B cell (primary cell): ENCODE results near the gene M1AP. TPM values are rescaled to one million over a fixed set of nuclear protein-coding genes. Genes with fewer than 3 reads are reported as not detected.

Experiments used
- ATAC-seq: fragments of 200-7000 bp; cut with Tn5 transposase; one replicate; pipeline ENCODE4 v1.10.0; 2021; ENCODE audit warnings: low read depth, mild to moderate bottlenecking, moderate number of reproducible peaks, moderate library complexity
- CTCF ChIA-PET: fragments of 350-600 bp; sonication (Branson Sonifier 250); formaldehyde crosslinking; loops from one replicate; lab custom pipeline; 2021; ENCODE audit warnings: antibody characterized with exemption, inconsistent platforms; lab: Charles Lee
- POLR2A ChIA-PET: fragments of 350-600 bp; sonication (Branson Sonifier 250); formaldehyde crosslinking; loops from one replicate; lab custom pipeline; 2021; ENCODE audit warnings: antibody characterized with exemption; lab: Charles Lee
- DNase-seq: peaks from one replicate; pipeline ENCODE4 v3.0.0; 2013
- H2AFZ ChIP-seq: 2 replicates; pipeline ENCODE4 v1.6.1; 2012; ENCODE audit warnings: mild to moderate bottlenecking, low read depth, low read length; ENCODE audit not compliant: insufficient read depth, poor library complexity, severe bottlenecking
- H3K27ac ChIP-seq, 2 donors: 1 replicate in 1 of 2; 2 replicates in 1 of 2; pipeline ENCODE4 v1.5.1; 2012 to 2013; ENCODE audit warnings: low read length in 2 of 2, mild to moderate bottlenecking in 2 of 2, moderate library complexity in 1 of 2
- H3K27me3 ChIP-seq, 4 experiments: fragments of 200-600 bp in 1 of 4; sonication (generic) in 1 of 4; replicated peaks in 1 of 4; 1 replicate in 2 of 4; 2 replicates in 2 of 4; pipeline versions ENCODE4 v1.6.1 to v1.7.0; 2013 to 2016; ENCODE audit warnings: low read length in 3 of 4, mild to moderate bottlenecking in 2 of 4, mixed read lengths in 1 of 4, moderate library complexity in 1 of 4; ENCODE audit not compliant: insufficient read depth in 4 of 4, control insufficient read depth in 3 of 4; ENCODE audit errors: control extremely low read depth in 1 of 4
- H3K36me3 ChIP-seq, 2 experiments: replicated peaks in 1 of 2; 1 replicate in 1 of 2; 2 replicates in 1 of 2; pipeline versions ENCODE4 v1.6.1 to v1.7.1; 2013; ENCODE audit warnings: low read length in 1 of 2; ENCODE audit not compliant: insufficient read depth in 2 of 2, control insufficient read depth in 1 of 2; ENCODE audit errors: control extremely low read depth in 1 of 2, extremely low read depth in 1 of 2
- H3K4me1 ChIP-seq, 2 donors: fragments of 200-600 bp in 1 of 2; sonication (generic) in 1 of 2; 1 replicate in 1 of 2; 2 replicates in 1 of 2; pipeline versions ENCODE4 v1.5.1 to v1.6.1; 2013 to 2017; ENCODE audit warnings: low read length in 2 of 2; ENCODE audit not compliant: control insufficient read depth in 2 of 2, insufficient read depth in 2 of 2
- H3K4me2 ChIP-seq: replicated peaks from 2 replicates; pipeline ENCODE3; 2012; ENCODE audit warnings: mild to moderate bottlenecking, low read depth, low read length; ENCODE audit not compliant: poor library complexity, severe bottlenecking
- H3K4me3 ChIP-seq, 5 experiments: fragments of 200-600 bp in 1 of 5; sonication (generic) in 1 of 5; 1 replicate in 3 of 5; 2 replicates in 2 of 5; pipeline versions ENCODE4 v1.5.1 to v1.7.0; 2011 to 2016; ENCODE audit warnings: low read length in 4 of 5, mild to moderate bottlenecking in 4 of 5, low read depth in 2 of 5, control low read depth in 1 of 5, moderate library complexity in 1 of 5; ENCODE audit not compliant: insufficient read depth in 1 of 5; ENCODE audit errors: control extremely low read depth in 1 of 5, extremely low read depth in 1 of 5
- H3K79me2 ChIP-seq: fragments of 200-600 bp; sonication (generic); one replicate; pipeline ENCODE4 v1.6.0; 2016; ENCODE audit warnings: low read length; ENCODE audit not compliant: control insufficient read depth, insufficient read depth
- H3K9ac ChIP-seq: fragments of 200-600 bp; sonication (generic); 2 replicates; pipeline ENCODE4 v1.6.1; 2017; ENCODE audit warnings: mild to moderate bottlenecking, low read length, moderate library complexity
- H3K9me3 ChIP-seq, 3 donors: one replicate each; pipeline versions ENCODE4 v1.6.1 to v1.7.1; 2013; ENCODE audit warnings: low read length in 2 of 3; ENCODE audit not compliant: control insufficient read depth in 2 of 3, insufficient read depth in 1 of 3; ENCODE audit errors: control extremely low read depth in 1 of 3
- H4K20me1 ChIP-seq: 2 replicates; pipeline ENCODE4 v1.6.0; 2012; ENCODE audit warnings: mild to moderate bottlenecking, low read length; ENCODE audit not compliant: insufficient read depth, control insufficient read depth, poor library complexity, severe bottlenecking
- H3K27ac Mint-ChIP-seq: one replicate; pipeline ENCODE4 v1.8.0; 2021; ENCODE audit warnings: mixed read lengths
- H3K27me3 Mint-ChIP-seq: one replicate; pipeline ENCODE4 v1.8.0; 2021; ENCODE audit warnings: mixed read lengths
- H3K4me1 Mint-ChIP-seq: one replicate; pipeline ENCODE4 v1.8.0; 2021; ENCODE audit warnings: mixed read lengths
- H3K4me3 Mint-ChIP-seq: one replicate; pipeline ENCODE4 v1.8.0; 2021; ENCODE audit warnings: mixed read lengths
- H3K9me3 Mint-ChIP-seq: one replicate; pipeline ENCODE4 v1.8.0; 2022; ENCODE audit warnings: mixed read lengths; ENCODE audit not compliant: insufficient read depth
- EZH2 ChIP-seq: IDR thresholded peaks from 2 replicates; pipeline ENCODE4 v1.6.1; 2012; ENCODE audit warnings: borderline replicate concordance, low read depth, mild to moderate bottlenecking, moderate library complexity, low read length; ENCODE audit not compliant: insufficient read depth, poor library complexity, severe bottlenecking
- WGBS: methylation state at CpG from one replicate; pipeline ENCODE4 v1.1.5; 2013; ENCODE audit warnings: missing lambda C conversion rate; ENCODE audit not compliant: insufficient coverage; 5-methylcytosine and 5-hydroxymethylcytosine counted together
- intact Hi-C: fragments of 100-400 bp; cut with micrococcal nuclease; formaldehyde crosslinking; loops from one replicate; pipeline ENCODE4 v1.10.0; 2022
- polyA plus RNA-seq: library from polyadenylated mRNA; depleted of rRNA; stranded (reverse); fragments of >200 nt; gene quantifications from 2 replicates; pipeline ENCODE4 v1.2.3, GENCODE V29; 2012
- total RNA-seq, 2 donors: library from RNA; stranded (reverse); fragments of 120-200 nt in 1 of 2; gene quantifications; 1 replicate in 1 of 2; 2 replicates in 1 of 2; pipeline versions ENCODE4 v1.2.3 to v1.2.4, GENCODE V29; 2013 to 2022
- TF ChIP-seq, protein P1 (sequence below): fragments of 200-600 bp; IDR thresholded peaks from one replicate; pipeline ENCODE4 v1.8.0; 2022; ENCODE audit warnings: antibody characterized with exemption, mild to moderate bottlenecking

The M1AP gene
- total and polyA plus RNA-seq, 2 donors (not counting 1 experiment from before 2014, with no cell fraction given): 0.15 TPM; not detected in 1

DNA sequence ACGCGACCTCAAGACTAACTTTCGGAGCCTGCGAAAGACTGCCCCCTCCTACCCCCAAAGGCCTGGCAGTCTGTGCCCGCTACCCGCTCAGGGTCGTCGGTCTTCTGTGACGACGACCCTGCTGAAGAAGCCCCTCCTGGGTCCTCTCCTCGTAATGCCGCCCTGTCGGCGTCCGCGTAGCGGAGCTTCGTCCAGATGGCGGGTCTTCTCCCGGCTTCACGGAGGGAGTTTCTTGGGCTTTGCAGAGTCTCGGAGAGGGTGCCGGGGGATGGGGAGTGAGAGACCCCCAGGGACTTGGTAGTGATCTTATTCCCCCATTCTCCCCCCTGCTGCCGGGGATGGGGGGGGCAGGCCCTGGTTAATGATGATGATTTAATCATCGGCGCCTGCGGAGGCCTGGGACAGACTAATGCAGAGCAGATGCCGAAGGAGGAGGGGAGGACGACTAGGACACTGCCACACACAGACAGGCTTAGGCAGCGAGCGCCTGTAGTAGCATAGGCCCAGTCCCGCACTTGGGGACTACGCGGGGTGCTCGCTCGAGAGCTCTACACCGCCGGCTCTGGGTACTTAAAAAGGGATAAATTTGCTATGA lies 140.1 kb downstream of the M1AP start:
- Histone ChIP-seq H3K4me2 (peak overlapping the region; percentile 88), H3K9me3 (peaks cover 0 to 13% (median 0%) of the 10 kb centered on the region in 3 donors), H3K9ac (peak overlapping the region; percentile 84), H4K20me1 (no peaks in the 10 kb centered on the region), H3K27me3 (peaks cover 0 to 55% (median 15%) of the 10 kb centered on the region in 4 experiments), H2AFZ (peak overlapping the region; percentile 90), H3K4me1 (peaks cover 28 to 31% of the 10 kb centered on the region in 2 donors), H3K4me3 (peak overlapping the region; percentile 78 to 97 (median 83)), H3K36me3 (peaks cover 0 to 10% of the 10 kb centered on the region in 2 experiments), H3K79me2 (peaks cover 8% of the 10 kb centered on the region), H3K27ac (peak overlapping the region; percentile 91 to 96)
- WGBS: 20% methylated on average over 25 of the region's 38 CpGs
- Mint-ChIP-seq H3K4me1 (peaks cover 50% of the 10 kb centered on the region), H3K27me3 (peaks cover 40% of the 10 kb centered on the region), H3K27ac (peak overlapping the region; percentile 99), H3K4me3 (peak overlapping the region; percentile 96), H3K9me3 (no peaks in the 10 kb centered on the region)
- intact Hi-C loops: loop anchor here (1.0 to 5.0 kb wide), 7 partner anchors 8 to 144 kb away; partner anchors contain the start of genes AUP1, DOK1, HTRA2 and SEMA4F
- ATAC-seq: no peak
- ChIA-PET POLR2A (interaction anchor here (0.5 to 2.8 kb wide), 8 partner anchors 9 to 147 kb away, joined by 4 to 13 read pairs (median 5); partner anchors contain the start of genes AUP1, HTRA2 and WBP1), CTCF (interaction anchor here (1.7 to 8.1 kb wide), 5 partner anchors 23 to 80 kb away, joined by 4 to 111 read pairs (median 13); partner anchors contain the start of genes AUP1, CCDC142, HTRA2 and TTC31)
- TF ChIP-seq EZH2: no peak
- TF ChIP-seq, protein P1, sequence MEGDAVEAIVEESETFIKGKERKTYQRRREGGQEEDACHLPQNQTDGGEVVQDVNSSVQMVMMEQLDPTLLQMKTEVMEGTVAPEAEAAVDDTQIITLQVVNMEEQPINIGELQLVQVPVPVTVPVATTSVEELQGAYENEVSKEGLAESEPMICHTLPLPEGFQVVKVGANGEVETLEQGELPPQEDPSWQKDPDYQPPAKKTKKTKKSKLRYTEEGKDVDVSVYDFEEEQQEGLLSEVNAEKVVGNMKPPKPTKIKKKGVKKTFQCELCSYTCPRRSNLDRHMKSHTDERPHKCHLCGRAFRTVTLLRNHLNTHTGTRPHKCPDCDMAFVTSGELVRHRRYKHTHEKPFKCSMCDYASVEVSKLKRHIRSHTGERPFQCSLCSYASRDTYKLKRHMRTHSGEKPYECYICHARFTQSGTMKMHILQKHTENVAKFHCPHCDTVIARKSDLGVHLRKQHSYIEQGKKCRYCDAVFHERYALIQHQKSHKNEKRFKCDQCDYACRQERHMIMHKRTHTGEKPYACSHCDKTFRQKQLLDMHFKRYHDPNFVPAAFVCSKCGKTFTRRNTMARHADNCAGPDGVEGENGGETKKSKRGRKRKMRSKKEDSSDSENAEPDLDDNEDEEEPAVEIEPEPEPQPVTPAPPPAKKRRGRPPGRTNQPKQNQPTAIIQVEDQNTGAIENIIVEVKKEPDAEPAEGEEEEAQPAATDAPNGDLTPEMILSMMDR: no peak
- DNase-seq: no peak

Other genes starting within 250 kb of the M1AP start
- 8.6 and 9.1 TPM in 2 replicates for gene C2orf81, start 226.7 kb downstream of the M1AP start, total RNA-seq
- gene C2orf81, start 226.7 kb downstream of the M1AP start, polyA plus RNA-seq: 2.5 and 5.4 TPM in 2 replicates
- 39.0 and 42.2 TPM in 2 replicates for gene WDR54, start 226.6 kb downstream of the M1AP start, total RNA-seq
- 36.5 and 52.8 TPM in 2 replicates for gene WDR54, start 226.6 kb downstream of the M1AP start, polyA plus RNA-seq
- 10.5 and 12.2 TPM in 2 replicates for gene RTKN, start 206.4 kb downstream of the M1AP start, total RNA-seq
- gene RTKN, start 206.4 kb downstream of the M1AP start, polyA plus RNA-seq: 5.1 TPM in 2 replicates
- 77.5 and 78.6 TPM in 2 replicates for gene INO80B, start 193.2 kb downstream of the M1AP start, total RNA-seq
- gene INO80B, start 193.2 kb downstream of the M1AP start, polyA plus RNA-seq: 30.4 and 38.3 TPM in 2 replicates
- 91.5 and 98.4 TPM in 2 replicates for gene WBP1, start 189.9 kb downstream of the M1AP start, total RNA-seq
- 159 and 207 TPM in 2 replicates for gene WBP1, start 189.9 kb downstream of the M1AP start, polyA plus RNA-seq
- 87.8 and 88.2 TPM in 2 replicates for gene MOGS, start 182.9 kb downstream of the M1AP start, total RNA-seq
- 61.6 and 103 TPM in 2 replicates for gene MOGS, start 182.9 kb downstream of the M1AP start, polyA plus RNA-seq
- gene MRPL53, start 175.7 kb downstream of the M1AP start, total RNA-seq: 61.5 and 70.0 TPM in 2 replicates
- 32.9 and 59.3 TPM in 2 replicates for gene MRPL53, start 175.7 kb downstream of the M1AP start, polyA plus RNA-seq
- gene CCDC142, start 165.3 kb downstream of the M1AP start, total RNA-seq: 61.6 and 69.3 TPM in 2 replicates
- gene CCDC142, start 165.3 kb downstream of the M1AP start, polyA plus RNA-seq: 12.4 and 13.0 TPM in 2 replicates
- gene TTC31, start 165.2 kb downstream of the M1AP start, total RNA-seq: 69.4 and 72.3 TPM in 2 replicates
- 50.3 and 68.5 TPM in 2 replicates for gene TTC31, start 165.2 kb downstream of the M1AP start, polyA plus RNA-seq
- 0.97 and 2.0 TPM in 2 replicates for gene LBX2, start 148.7 kb downstream of the M1AP start, total RNA-seq
- 1.1 TPM in 1 of 2 replicates, not detected in the other for gene LBX2, start 148.7 kb downstream of the M1AP start, polyA plus RNA-seq
- 34.3 and 40.1 TPM in 2 replicates for gene PCGF1, start 140.6 kb downstream of the M1AP start, total RNA-seq
- 21.9 and 30.0 TPM in 2 replicates for gene PCGF1, start 140.6 kb downstream of the M1AP start, polyA plus RNA-seq
- 0.19 TPM in 1 of 2 replicates, not detected in the other for gene TLX2, start 133.9 kb downstream of the M1AP start, total RNA-seq
- 0.06 TPM in 1 of 2 replicates, not detected in the other for gene TLX2, start 133.9 kb downstream of the M1AP start, polyA plus RNA-seq
- gene DQX1, start 122.1 kb downstream of the M1AP start, total RNA-seq: 0.57 and 0.87 TPM in 2 replicates
- 0.46 and 1.1 TPM in 2 replicates for gene DQX1, start 122.1 kb downstream of the M1AP start, polyA plus RNA-seq
- 190 and 201 TPM in 2 replicates for gene AUP1, start 118.6 kb downstream of the M1AP start, total RNA-seq
- 525 and 574 TPM in 2 replicates for gene AUP1, start 118.6 kb downstream of the M1AP start, polyA plus RNA-seq
- gene HTRA2, start 118.4 kb downstream of the M1AP start, total RNA-seq: 52.2 and 52.8 TPM in 2 replicates
- gene HTRA2, start 118.4 kb downstream of the M1AP start, polyA plus RNA-seq: 111 and 112 TPM in 2 replicates
- 0.66 and 1.2 TPM in 2 replicates for gene LOXL3, start 94.4 kb downstream of the M1AP start, total RNA-seq
- gene LOXL3, start 94.4 kb downstream of the M1AP start, polyA plus RNA-seq: 0.97 and 1.2 TPM in 2 replicates
- gene DOK1, start 93.6 kb downstream of the M1AP start, total RNA-seq: 41.4 and 46.5 TPM in 2 replicates
- gene DOK1, start 93.6 kb downstream of the M1AP start, polyA plus RNA-seq: 23.1 and 29.1 TPM in 2 replicates
- 18.9 and 19.3 TPM in 2 replicates for gene SEMA4F, start 5.9 kb upstream of the M1AP start, total RNA-seq
- gene SEMA4F, start 5.9 kb upstream of the M1AP start, polyA plus RNA-seq: 4.5 and 5.4 TPM in 2 replicates
- 5.0 and 5.7 TPM in 2 replicates for gene HK2, start 185.8 kb upstream of the M1AP start, total RNA-seq
- 5.7 and 13.0 TPM in 2 replicates for gene HK2, start 185.8 kb upstream of the M1AP start, polyA plus RNA-seq